Liver (tissue), 2 donors: ENCODE measurements around the gene SCGB3A1.

Source experiments
- GABPA ChIP-seq, 2 donors: IDR thresholded peaks in 1 of 2; conservative IDR thresholded peaks in 1 of 2; 2 replicates each; pipeline ENCODE4 v1.6.1; 2016; ENCODE audit warnings: antibody characterized with exemption in 2 of 2, mild to moderate bottlenecking in 1 of 2, moderate library complexity in 1 of 2
- RXRA ChIP-seq, 2 donors: IDR thresholded peaks; 2 replicates each; pipeline ENCODE4 v1.6.1; 2017 to 2018; ENCODE audit warnings: antibody characterized with exemption in 2 of 2, mild to moderate bottlenecking in 1 of 2
- donor health status: healthy.

DNA sequence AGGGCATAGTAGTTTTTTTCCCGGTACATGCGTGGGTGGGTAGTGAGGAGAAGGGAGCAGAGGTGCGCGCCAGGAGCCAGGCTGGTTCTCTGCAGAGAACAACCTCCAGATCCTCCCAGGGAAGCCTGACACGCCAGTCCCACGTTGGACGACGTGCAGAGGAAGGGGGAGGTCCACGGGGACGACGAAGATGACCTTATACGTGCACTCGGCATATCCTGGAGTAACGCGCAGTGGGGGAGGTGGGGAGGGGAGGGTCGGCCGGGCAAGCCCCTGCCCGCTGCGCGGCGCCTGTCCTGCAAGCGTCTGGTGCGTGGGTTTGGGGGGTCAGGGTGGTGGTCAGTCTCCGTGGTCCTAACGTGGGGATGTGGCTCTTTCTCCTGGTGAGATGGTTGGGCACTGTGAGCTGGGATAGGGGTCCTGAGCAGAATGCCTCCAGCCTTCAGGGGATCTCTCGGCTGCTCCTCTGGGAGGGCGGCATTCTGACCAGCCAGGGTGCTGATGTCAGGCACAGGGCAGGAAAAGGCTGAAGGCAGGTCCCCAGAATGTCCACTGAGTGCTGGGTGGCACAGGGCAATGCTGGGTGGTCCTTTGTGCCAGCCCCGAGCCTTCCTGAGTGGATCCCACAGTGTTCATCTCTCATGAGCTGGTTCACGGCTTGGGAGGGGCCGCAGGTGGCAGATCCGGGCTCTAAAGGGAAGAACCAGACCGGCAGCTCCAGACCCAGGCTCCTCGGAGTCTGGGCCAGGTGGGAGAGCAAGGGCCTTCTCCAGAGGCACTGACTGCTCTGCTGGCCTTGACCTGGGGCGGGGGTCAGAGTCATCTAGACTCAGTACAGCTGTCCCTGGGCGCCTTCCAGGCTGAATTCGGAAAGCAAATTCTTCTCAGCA, 10.5 kb upstream of the SCGB3A1 start:
- no peak for TF ChIP-seq RXRA (IDR thresholded peaks at IDR 0.05)
- no peak for TF ChIP-seq GABPA (IDR thresholded peaks at IDR 0.05 in 1 of 2, conservative IDR thresholded peaks at IDR 0.05 in 1 of 2)
